SK-N-SH (cell line): Measurements from ENCODE around the gene SYCN. TPM values are rescaled to one million over a fixed set of nuclear protein-coding genes. Genes with fewer than 3 reads are reported as not detected.

Experiments
- CTCF ChIA-PET: fragments of 300-600, 350-600 bp; formaldehyde crosslinking; extraction: SDS; loops from one replicate; lab custom pipeline; 2021; lab: Yijun Ruan, JAX
- POLR2A ChIA-PET: fragments of 350-600 bp; sonication (Branson Sonifier 250); formaldehyde crosslinking; extraction: SDS; loops from one replicate; lab custom pipeline; 2020; ENCODE audit warnings: antibody characterized with exemption, inconsistent platforms; lab: Yijun Ruan, JAX
- DNase-seq: peaks from one replicate; pipeline ENCODE4 v3.0.0; 2012
- H2AFZ ChIP-seq: fragments of 200-600 bp; sonication (generic); 2 replicates; pipeline ENCODE4 v1.8.1; 2016; ENCODE audit warnings: antibody characterized with exemption, mild to moderate bottlenecking, low read depth
- H3F3A ChIP-seq: fragments of 200-600 bp; sonication (generic); replicated peaks from 2 replicates; pipeline ENCODE3; 2016; ENCODE audit warnings: antibody characterized with exemption, mild to moderate bottlenecking; ENCODE audit not compliant: insufficient read depth
- H3K27ac ChIP-seq, 2 experiments: fragments of 200-500 bp in 1 of 2; fragments of 200-600 bp in 1 of 2; sonication (Bioruptor generic) in 1 of 2; sonication (generic), shearing (Covaris generic) in 1 of 2; 2 replicates each; pipeline versions ENCODE4 v1.5.1 to v1.6.1; 2014 to 2016; ENCODE audit warnings: low read depth in 2 of 2, inconsistent platforms in 1 of 2, low read length in 1 of 2, mild to moderate bottlenecking in 1 of 2, mixed read lengths in 1 of 2
- H3K27me3 ChIP-seq: fragments of 200-600 bp; sonication (generic), shearing (Covaris generic); 2 replicates; pipeline ENCODE4 v1.6.1; 2016; ENCODE audit warnings: mixed run types; ENCODE audit not compliant: insufficient read depth
- H3K36me3 ChIP-seq, 2 experiments: fragments of 200-500 bp in 1 of 2; fragments of 200-600 bp in 1 of 2; sonication (Bioruptor generic) in 1 of 2; sonication (generic) in 1 of 2; replicated peaks in 1 of 2; 2 replicates each; pipeline versions ENCODE3 to v1.5.1; 2014 to 2016; ENCODE audit warnings: low read length in 1 of 2, mild to moderate bottlenecking in 1 of 2; ENCODE audit not compliant: insufficient read depth in 2 of 2, control insufficient read depth in 1 of 2
- H3K4me1 ChIP-seq, 2 experiments: fragments of 200-500 bp in 1 of 2; fragments of 200-600 bp in 1 of 2; sonication (Bioruptor generic) in 1 of 2; sonication (generic), shearing (Covaris generic) in 1 of 2; 2 replicates each; pipeline versions ENCODE4 v1.5.1 to v1.6.1; 2014 to 2016; ENCODE audit warnings: low read depth in 1 of 2, low read length in 1 of 2, mixed run types in 1 of 2; ENCODE audit not compliant: insufficient read depth in 2 of 2, control insufficient read depth in 1 of 2
- H3K4me2 ChIP-seq: fragments of 200-600 bp; sonication (generic), shearing (Covaris generic); 2 replicates; pipeline ENCODE4 v1.6.1; 2017; ENCODE audit warnings: mixed run types
- H3K4me3 ChIP-seq, 2 experiments: fragments of 200-500 bp in 1 of 2; fragments of 200-600 bp in 1 of 2; sonication (Bioruptor generic) in 1 of 2; sonication (generic), shearing (Covaris generic) in 1 of 2; 2 replicates each; pipeline versions ENCODE4 v1.5.1 to v1.8.1; 2014 to 2016; ENCODE audit warnings: low read depth in 2 of 2, inconsistent platforms in 1 of 2, low read length in 1 of 2, mild to moderate bottlenecking in 1 of 2, mixed read lengths in 1 of 2, moderate library complexity in 1 of 2
- H3K79me2 ChIP-seq: fragments of 200-600 bp; sonication (generic); 2 replicates; pipeline ENCODE4 v1.8.1; 2017; ENCODE audit warnings: mild to moderate bottlenecking; ENCODE audit not compliant: insufficient read depth
- H3K9ac ChIP-seq: fragments of 200-600 bp; sonication (generic); 2 replicates; pipeline ENCODE4 v1.6.1; 2017; ENCODE audit warnings: mixed run types
- H3K9me2 ChIP-seq: fragments of 200-600 bp; sonication (generic); 2 replicates; pipeline ENCODE4 v1.6.1; 2017; ENCODE audit warnings: mixed run types
- H3K9me3 ChIP-seq: fragments of 200-600 bp; sonication (generic); 2 replicates; pipeline ENCODE4 v1.6.1; 2017; ENCODE audit warnings: mixed run types, mild to moderate bottlenecking, moderate library complexity
- H4K20me1 ChIP-seq: fragments of 200-600 bp; sonication (generic); 2 replicates; pipeline ENCODE4 v1.6.1; 2017; ENCODE audit warnings: mild to moderate bottlenecking, mixed run types; ENCODE audit not compliant: insufficient read depth
- EP300 ChIP-seq, 2 experiments: IDR thresholded peaks; 2 replicates each; pipeline versions ENCODE4 v1.4.0 to v1.6.1; 2012; ENCODE audit warnings: borderline replicate concordance in 1 of 2, low read depth in 1 of 2, low read length in 1 of 2
- FOSL2 ChIP-seq: IDR thresholded peaks from 2 replicates; pipeline ENCODE4 v1.4.0; 2012; ENCODE audit warnings: low read depth, mild to moderate bottlenecking, moderate library complexity, borderline replicate concordance
- JUND ChIP-seq: IDR thresholded peaks from 2 replicates; pipeline ENCODE4 v1.4.0; 2012
- MEF2A ChIP-seq: IDR thresholded peaks from 2 replicates; pipeline ENCODE4 v1.4.0; 2012; ENCODE audit warnings: low read depth, borderline replicate concordance
- RAD21 ChIP-seq: IDR thresholded peaks from 2 replicates; pipeline ENCODE4 v1.6.1; 2012; ENCODE audit warnings: mild to moderate bottlenecking, low read length
- RCOR1 ChIP-seq: fragments of 150-350 bp; IDR thresholded peaks from 2 replicates; pipeline ENCODE4 v1.6.1; 2017; ENCODE audit warnings: antibody characterized with exemption, low read length
- RFX5 ChIP-seq: IDR thresholded peaks from 2 replicates; pipeline ENCODE4 v1.6.1; 2012; ENCODE audit warnings: mild to moderate bottlenecking, improper control_type of control experiment, low read length
- SIN3A ChIP-seq: IDR thresholded peaks from 2 replicates; pipeline ENCODE4 v1.6.1; 2012; ENCODE audit warnings: low read depth, mild to moderate bottlenecking, low read length, moderate library complexity, borderline replicate concordance
- SMC3 ChIP-seq: IDR thresholded peaks from 2 replicates; pipeline ENCODE4 v1.6.1; 2012; ENCODE audit warnings: low read depth, low read length, improper control_type of control experiment
- TAF1 ChIP-seq: IDR thresholded peaks from 2 replicates; pipeline ENCODE4 v1.6.1; 2012; ENCODE audit warnings: low read depth, mild to moderate bottlenecking, low read length, moderate library complexity, borderline replicate concordance
- TCF12 ChIP-seq: IDR thresholded peaks from 2 replicates; pipeline ENCODE4 v1.4.0; 2012
- TEAD4 ChIP-seq: IDR thresholded peaks from 2 replicates; pipeline ENCODE4 v1.4.0; 2012; ENCODE audit warnings: mild to moderate bottlenecking, borderline replicate concordance; ENCODE audit not compliant: insufficient read depth
- YY1 ChIP-seq: IDR thresholded peaks from 2 replicates; pipeline ENCODE4 v1.4.0; 2012; ENCODE audit warnings: low read depth, mild to moderate bottlenecking
- WGBS: methylation state at CpG from one replicate; pipeline ENCODE4 v1.1.6; 2017; ENCODE audit warnings: low lambda C conversion rate; 5-methylcytosine and 5-hydroxymethylcytosine counted together
- polyA plus RNA-seq, 3 experiments: library from polyadenylated mRNA; depleted of rRNA; stranded (reverse); fragments of >200 nt; gene quantifications; 2 replicates each; pipeline ENCODE4 v1.2.3, GENCODE V29; 2012
- TF ChIP-seq, protein P1 (sequence below): IDR thresholded peaks from 2 replicates; pipeline ENCODE4; 2012
- TF ChIP-seq, protein P2 (sequence below): fragments of 200-600 bp; sonication (generic); IDR thresholded peaks from 2 replicates; pipeline ENCODE4 v1.6.1; 2017; ENCODE audit warnings: antibody characterized with exemption, mild to moderate bottlenecking, moderate library complexity
- TF ChIP-seq, protein P3 (sequence below): fragments of 150-350 bp; IDR thresholded peaks from 2 replicates; pipeline ENCODE4 v1.6.1; 2017; ENCODE audit warnings: antibody characterized with exemption, low read length, low read depth, borderline replicate concordance
- TF ChIP-seq, protein P4 (sequence below): IDR thresholded peaks from 2 replicates; pipeline ENCODE4 v1.4.0; 2012; ENCODE audit warnings: low read depth, borderline replicate concordance

Gene SYCN
- polyA plus RNA-seq, 1 of the 3 experiments (the other 2 are of a cell fraction): not detected

DNA sequence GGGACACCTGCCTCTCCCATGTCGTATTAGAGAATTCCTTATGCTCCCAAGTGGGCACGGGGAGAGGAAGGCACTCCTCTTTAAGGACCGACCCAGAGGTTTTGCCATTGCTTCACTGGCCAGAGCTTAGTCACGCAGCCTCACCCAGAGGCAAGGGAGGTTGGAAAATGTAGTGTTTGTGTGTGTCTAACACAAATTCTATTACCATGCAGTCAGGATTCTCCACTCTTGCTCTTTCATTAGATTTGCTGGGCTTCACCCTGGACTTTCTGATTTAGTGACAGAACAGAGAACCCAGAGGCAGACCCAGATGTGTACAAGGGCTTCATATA, 21.9 kb downstream of the SYCN start:
- Histone ChIP-seq H3K4me2 (no peak overlapping the region), H4K20me1 (no peaks in the 10 kb centered on the region), H2AFZ (no peak overlapping the region), H3K27me3 (no peaks in the 10 kb centered on the region), H3K4me1 (no peaks in the 10 kb centered on the region; a peak in 1 of 4 replicates), H3K36me3 (peaks cover 4 to 19% of the 10 kb centered on the region in 2 experiments), H3K9me2 (no peaks in the 10 kb centered on the region), H3K79me2 (no peaks in the 10 kb centered on the region), H3K27ac (no peak overlapping the region), H3F3A (no peaks in the 10 kb centered on the region), H3K9ac (no peak overlapping the region), H3K4me3 (no peak overlapping the region), H3K9me3 (no peaks in the 10 kb centered on the region)
- TF ChIP-seq YY1 (no peak), JUND (no peak), TEAD4 (no peak), TCF12 (no peak), MEF2A (no peak), FOSL2 (no peak), RAD21 (no peak), SMC3 (no peak), TAF1 (no peak), SIN3A (no peak)
- TF ChIP-seq, protein P1, sequence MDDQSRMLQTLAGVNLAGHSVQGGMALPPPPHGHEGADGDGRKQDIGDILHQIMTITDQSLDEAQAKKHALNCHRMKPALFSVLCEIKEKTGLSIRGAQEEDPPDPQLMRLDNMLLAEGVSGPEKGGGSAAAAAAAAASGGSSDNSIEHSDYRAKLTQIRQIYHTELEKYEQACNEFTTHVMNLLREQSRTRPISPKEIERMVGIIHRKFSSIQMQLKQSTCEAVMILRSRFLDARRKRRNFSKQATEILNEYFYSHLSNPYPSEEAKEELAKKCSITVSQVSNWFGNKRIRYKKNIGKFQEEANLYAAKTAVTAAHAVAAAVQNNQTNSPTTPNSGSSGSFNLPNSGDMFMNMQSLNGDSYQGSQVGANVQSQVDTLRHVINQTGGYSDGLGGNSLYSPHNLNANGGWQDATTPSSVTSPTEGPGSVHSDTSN: no peak
- DNase-seq: no peak
- 84% methylated on average over 3 of the region's 4 CpGs for WGBS
- ChIA-PET CTCF (no interaction called here), POLR2A (no interaction called here)

DNA sequence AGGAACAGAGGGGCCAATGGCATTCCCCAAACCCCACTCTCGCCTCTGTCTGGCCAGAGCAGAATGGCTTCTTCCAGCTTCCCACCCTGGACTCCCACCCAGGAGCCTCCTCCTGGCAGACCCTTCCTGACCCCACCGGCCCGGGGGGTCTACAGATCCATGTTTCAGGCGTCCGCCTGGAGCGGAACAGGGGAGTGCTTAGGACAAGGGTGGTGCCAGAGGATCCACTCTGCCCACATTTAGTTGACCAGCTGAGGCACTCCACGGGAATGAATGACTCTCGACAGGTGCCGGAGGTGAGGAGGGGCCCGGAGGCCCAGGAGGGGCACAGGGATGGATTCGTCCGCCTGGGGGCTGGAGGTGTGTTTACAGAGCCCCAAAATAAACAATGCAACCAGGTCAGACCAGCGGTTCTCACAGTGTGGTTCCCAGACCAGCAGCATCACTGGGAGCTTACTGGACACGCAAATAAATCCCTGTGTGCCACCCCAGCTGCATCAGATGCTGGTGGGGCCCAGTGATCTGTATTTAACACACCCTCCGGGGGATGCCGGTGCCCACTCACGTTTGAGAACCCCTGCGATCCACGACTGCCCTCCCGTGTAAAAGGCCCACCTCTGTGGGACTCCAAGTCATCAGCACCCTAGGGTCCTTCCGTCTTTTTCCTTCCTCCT, 22.4 kb downstream of the SYCN start:
- no peak overlapping the region for H3K27ac ChIP-seq
- DNase-seq: no peak
- no peak overlapping the region for H3K4me3 ChIP-seq
- TF ChIP-seq, protein P2, sequence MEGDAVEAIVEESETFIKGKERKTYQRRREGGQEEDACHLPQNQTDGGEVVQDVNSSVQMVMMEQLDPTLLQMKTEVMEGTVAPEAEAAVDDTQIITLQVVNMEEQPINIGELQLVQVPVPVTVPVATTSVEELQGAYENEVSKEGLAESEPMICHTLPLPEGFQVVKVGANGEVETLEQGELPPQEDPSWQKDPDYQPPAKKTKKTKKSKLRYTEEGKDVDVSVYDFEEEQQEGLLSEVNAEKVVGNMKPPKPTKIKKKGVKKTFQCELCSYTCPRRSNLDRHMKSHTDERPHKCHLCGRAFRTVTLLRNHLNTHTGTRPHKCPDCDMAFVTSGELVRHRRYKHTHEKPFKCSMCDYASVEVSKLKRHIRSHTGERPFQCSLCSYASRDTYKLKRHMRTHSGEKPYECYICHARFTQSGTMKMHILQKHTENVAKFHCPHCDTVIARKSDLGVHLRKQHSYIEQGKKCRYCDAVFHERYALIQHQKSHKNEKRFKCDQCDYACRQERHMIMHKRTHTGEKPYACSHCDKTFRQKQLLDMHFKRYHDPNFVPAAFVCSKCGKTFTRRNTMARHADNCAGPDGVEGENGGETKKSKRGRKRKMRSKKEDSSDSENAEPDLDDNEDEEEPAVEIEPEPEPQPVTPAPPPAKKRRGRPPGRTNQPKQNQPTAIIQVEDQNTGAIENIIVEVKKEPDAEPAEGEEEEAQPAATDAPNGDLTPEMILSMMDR: no peak
- TF ChIP-seq, protein P1: no peak
- TF ChIP-seq RCOR1 (no peak), RFX5 (no peak), EP300 (IDR thresholded peaks at IDR 0.05; ENCODE audit: borderline replicate concordance in 1 of 2, low read depth in 1 of 2, low read length in 1 of 2) (no peak), MEF2A (no peak), SMC3 (no peak)
- TF ChIP-seq, protein P3, sequence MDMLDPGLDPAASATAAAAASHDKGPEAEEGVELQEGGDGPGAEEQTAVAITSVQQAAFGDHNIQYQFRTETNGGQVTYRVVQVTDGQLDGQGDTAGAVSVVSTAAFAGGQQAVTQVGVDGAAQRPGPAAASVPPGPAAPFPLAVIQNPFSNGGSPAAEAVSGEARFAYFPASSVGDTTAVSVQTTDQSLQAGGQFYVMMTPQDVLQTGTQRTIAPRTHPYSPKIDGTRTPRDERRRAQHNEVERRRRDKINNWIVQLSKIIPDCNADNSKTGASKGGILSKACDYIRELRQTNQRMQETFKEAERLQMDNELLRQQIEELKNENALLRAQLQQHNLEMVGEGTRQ: no peak
- TF ChIP-seq, protein P4, sequence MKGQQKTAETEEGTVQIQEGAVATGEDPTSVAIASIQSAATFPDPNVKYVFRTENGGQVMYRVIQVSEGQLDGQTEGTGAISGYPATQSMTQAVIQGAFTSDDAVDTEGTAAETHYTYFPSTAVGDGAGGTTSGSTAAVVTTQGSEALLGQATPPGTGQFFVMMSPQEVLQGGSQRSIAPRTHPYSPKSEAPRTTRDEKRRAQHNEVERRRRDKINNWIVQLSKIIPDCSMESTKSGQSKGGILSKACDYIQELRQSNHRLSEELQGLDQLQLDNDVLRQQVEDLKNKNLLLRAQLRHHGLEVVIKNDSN: no peak
- TF ChIP-seq, all 33 proteins: peak for 0
- Histone ChIP-seq H2AFZ (no peak overlapping the region), H3K36me3 (peaks cover 4 to 19% of the 10 kb centered on the region in 2 experiments), H3K4me1 (no peaks in the 10 kb centered on the region; a peak in 1 of 4 replicates), H3K27me3 (no peaks in the 10 kb centered on the region), H3K79me2 (no peaks in the 10 kb centered on the region), H3K9me2 (no peaks in the 10 kb centered on the region), H3K4me2 (no peak overlapping the region), H3F3A (no peaks in the 10 kb centered on the region), H4K20me1 (no peaks in the 10 kb centered on the region), H3K9me3 (no peaks in the 10 kb centered on the region), H3K9ac (no peak overlapping the region)
- CTCF ChIA-PET: interaction anchor here (0.8 to 1.3 kb wide), 3 partner anchors 10 to 59 kb away, joined by 3 to 4 read pairs (median 3); no protein-coding TSS in a partner anchor
- 95% methylated on average over 18 of the region's 21 CpGs for WGBS
- POLR2A ChIA-PET: no interaction called here
